Measurements from ENCODE around the gene NDUFAF7.
A peak's percentile ranks its signal among the peaks of the same experiment; 100 is the strongest.
"Not testable (repeated sequence)": the region's sequence is repeated elsewhere in the genome, so short reads cannot be mapped to it uniquely, and the experiment has no call there.

The NDUFAF7 gene
- total RNA-seq = 17.2 to 38.0 (median 28.7) reads per million in 4 donors

GRCh38 chr2:37231241-37232130 is at the start of gene NDUFAF7, which contains the start of gene CEBPZ:
Gene NDUFAF7, plus strand, starts transcription at chr2:37231658. Its CDS starts 48 bp downstream, at chr2:37231706.
Gene CEBPZ, minus strand, starts transcription at chr2:37231596. Its CDS starts 29 bp downstream, at chr2:37231567.
- DNase-seq = peak; percentile 67 to 90 (median 83)

GRCh38 chr2:37181726-37182684 is 49.5 kb upstream of the NDUFAF7 start:
- DNase-seq = no peak

- DNase-seq = no peak
Observed at GRCh38 chr2:37188570-37188969, 42.9 kb upstream of the NDUFAF7 start, which contains the start of gene SULT6B1. Gene SULT6B1, minus strand, starts transcription at chr2:37188670. Its CDS starts 30 bp downstream, at chr2:37188640.

GRCh38 chr2:37189452-37190153 is 41.9 kb upstream of the NDUFAF7 start:
- DNase-seq = peak in 1 of 5 donors; percentile 35

- DNase-seq = peak in 1 of 5 donors; percentile 55
Observed at GRCh38 chr2:37190290-37190689, 41.2 kb upstream of the NDUFAF7 start.

GRCh38 chr2:37191253-37191652 is 40.2 kb upstream of the NDUFAF7 start:
- DNase-seq = no peak

- DNase-seq = no peak
Observed at GRCh38 chr2:37191747-37192146, 39.7 kb upstream of the NDUFAF7 start.

GRCh38 chr2:37192551-37192950 is 38.9 kb upstream of the NDUFAF7 start:
- no peak for DNase-seq

- not testable (repeated sequence) for DNase-seq
Observed at GRCh38 chr2:37195862-37196319, 35.6 kb upstream of the NDUFAF7 start.

- peak; percentile 81 to 92 (median 85) for DNase-seq
Observed at GRCh38 chr2:37196320-37197195, 34.9 kb upstream of the NDUFAF7 start, which contains the start of gene CEBPZOS. Gene CEBPZOS, plus strand, starts transcription at chr2:37196496. Its CDS starts 3,209 bp downstream, at chr2:37199705.

- no peak for DNase-seq
Observed at GRCh38 chr2:37198681-37199065, 32.8 kb upstream of the NDUFAF7 start.

GRCh38 chr2:37201208-37201607 is 30.2 kb upstream of the NDUFAF7 start:
- no peak for DNase-seq

GRCh38 chr2:37201766-37202165 is 29.7 kb upstream of the NDUFAF7 start:
- DNase-seq = peak in 1 of 5 donors; percentile 6

GRCh38 chr2:37203708-37204107 is 27.8 kb upstream of the NDUFAF7 start:
- no peak for DNase-seq

GRCh38 chr2:37205071-37205661 is 26.3 kb upstream of the NDUFAF7 start:
- not testable (repeated sequence) for DNase-seq

- no peak for DNase-seq
Observed at GRCh38 chr2:37205689-37206341, 25.6 kb upstream of the NDUFAF7 start.

GRCh38 chr2:37206760-37207159 is 24.7 kb upstream of the NDUFAF7 start:
- not testable (repeated sequence) for DNase-seq

GRCh38 chr2:37211212-37211611 is 20.2 kb upstream of the NDUFAF7 start:
- no peak for DNase-seq

GRCh38 chr2:37211939-37212338 is 19.5 kb upstream of the NDUFAF7 start:
- DNase-seq = no peak

- no peak for DNase-seq
Observed at GRCh38 chr2:37215250-37215649, 16.2 kb upstream of the NDUFAF7 start.

All from T-helper 1 cell (primary cell).